Esophagus muscularis mucosa (tissue), 3 donors: Measurements from ENCODE around the gene PSMB7.
"Not testable (repeated sequence)": the region's sequence is repeated elsewhere in the genome, so short reads cannot be mapped to it uniquely, and the experiment has no call there.

Experiments
- POLR2A ChIP-seq: fragments of 450-650 bp; IDR thresholded peaks from one replicate; pipeline ENCODE4 v1.6.1; 2017; ENCODE audit warnings: antibody characterized with exemption, moderate library complexity, mild to moderate bottlenecking, low read depth
- TF ChIP-seq, protein P1 (sequence below), 3 experiments: fragments of 200-600 bp in 2 of 3; fragments of 450-650 bp in 1 of 3; sonication (generic) in 2 of 3; IDR thresholded peaks; one replicate each; pipeline ENCODE4 v1.5.1; 2017 to 2019; ENCODE audit warnings: antibody characterized with exemption in 3 of 3, mild to moderate bottlenecking in 2 of 3, moderate library complexity in 1 of 3

DNA sequence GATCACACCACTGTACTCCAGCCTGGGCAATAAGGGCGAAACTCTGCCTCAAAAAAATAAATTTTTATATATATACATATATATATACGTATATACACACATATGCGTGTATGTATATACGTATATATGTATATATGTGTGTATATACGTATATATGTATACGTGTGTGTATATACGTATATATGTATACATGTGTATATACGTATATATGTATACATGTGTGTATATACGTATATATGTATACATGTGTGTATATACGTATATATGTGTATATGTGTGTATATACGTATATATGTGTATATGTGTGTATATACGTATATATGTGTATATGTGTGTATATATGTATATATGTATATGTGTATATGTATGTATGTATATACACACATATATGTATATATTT, 10.5 kb upstream of the PSMB7 start:
- TF ChIP-seq, protein P1, sequence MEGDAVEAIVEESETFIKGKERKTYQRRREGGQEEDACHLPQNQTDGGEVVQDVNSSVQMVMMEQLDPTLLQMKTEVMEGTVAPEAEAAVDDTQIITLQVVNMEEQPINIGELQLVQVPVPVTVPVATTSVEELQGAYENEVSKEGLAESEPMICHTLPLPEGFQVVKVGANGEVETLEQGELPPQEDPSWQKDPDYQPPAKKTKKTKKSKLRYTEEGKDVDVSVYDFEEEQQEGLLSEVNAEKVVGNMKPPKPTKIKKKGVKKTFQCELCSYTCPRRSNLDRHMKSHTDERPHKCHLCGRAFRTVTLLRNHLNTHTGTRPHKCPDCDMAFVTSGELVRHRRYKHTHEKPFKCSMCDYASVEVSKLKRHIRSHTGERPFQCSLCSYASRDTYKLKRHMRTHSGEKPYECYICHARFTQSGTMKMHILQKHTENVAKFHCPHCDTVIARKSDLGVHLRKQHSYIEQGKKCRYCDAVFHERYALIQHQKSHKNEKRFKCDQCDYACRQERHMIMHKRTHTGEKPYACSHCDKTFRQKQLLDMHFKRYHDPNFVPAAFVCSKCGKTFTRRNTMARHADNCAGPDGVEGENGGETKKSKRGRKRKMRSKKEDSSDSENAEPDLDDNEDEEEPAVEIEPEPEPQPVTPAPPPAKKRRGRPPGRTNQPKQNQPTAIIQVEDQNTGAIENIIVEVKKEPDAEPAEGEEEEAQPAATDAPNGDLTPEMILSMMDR (IDR thresholded peaks at IDR 0.05) = not testable (repeated sequence)
- TF ChIP-seq POLR2A = not testable (repeated sequence)
